ENCODE data around the gene COG7. TPM values are rescaled to one million over a fixed set of nuclear protein-coding genes. Genes with fewer than 3 reads are reported as not detected.

The COG7 gene
- total RNA-seq, 4 donors from 2014 or later: 20.1 to 81.7 (median 50.4) TPM

GRCh38 chr16:23499801-23500200 is 46.8 kb upstream of the COG7 start:
- H3K27me3 ChIP-seq: no peaks in the 10 kb centered on the region
- no peaks in the 10 kb centered on the region for H3K9me3 ChIP-seq
- no peak for TF ChIP-seq POLR2A (IDR thresholded peaks at IDR 0.05)
- TF ChIP-seq CTCF (IDR thresholded peaks at IDR 0.05): no peak
- peaks cover 0 to 11% (median 0%) of the 10 kb centered on the region in 3 donors for H3K36me3 ChIP-seq
- H3K27ac ChIP-seq: no peak overlapping the region
- no peak overlapping the region for H3K4me3 ChIP-seq
- peaks cover 0 to 43% (median 12%) of the 10 kb centered on the region in 4 donors for H3K4me1 ChIP-seq
- no peak for DNase-seq

- Histone ChIP-seq H3K27ac (no peak overlapping the region), H3K4me1 (peaks cover 0 to 35% (median 4%) of the 10 kb centered on the region in 4 donors), H3K36me3 (peaks cover 0 to 20% (median 0%) of the 10 kb centered on the region in 3 donors), H3K27me3 (no peaks in the 10 kb centered on the region), H3K4me3 (no peak overlapping the region), H3K9me3 (no peaks in the 10 kb centered on the region)
- DNase-seq: no peak
- TF ChIP-seq CTCF (IDR thresholded peaks at IDR 0.05) (no peak), POLR2A (IDR thresholded peaks at IDR 0.05) (no peak)
These were observed 45.9 kb upstream of the COG7 start for GRCh38 chr16:23498863-23499262.

- H3K27me3 ChIP-seq: no peaks in the 10 kb centered on the region
- H3K27ac ChIP-seq: peak overlapping the region in 2 of 4 donors; percentile 3 to 47
- peaks cover 0 to 28% (median 4%) of the 10 kb centered on the region in 4 donors for H3K4me1 ChIP-seq
- peaks cover 0 to 33% (median 0%) of the 10 kb centered on the region in 3 donors for H3K36me3 ChIP-seq
- TF ChIP-seq CTCF (IDR thresholded peaks at IDR 0.05): no peak
- no peak for TF ChIP-seq POLR2A (IDR thresholded peaks at IDR 0.05)
- DNase-seq: no peak
- no peak overlapping the region for H3K4me3 ChIP-seq
- no peaks in the 10 kb centered on the region for H3K9me3 ChIP-seq
These were observed 44.5 kb upstream of the COG7 start for GRCh38 chr16:23497543-23497868.

DNA sequence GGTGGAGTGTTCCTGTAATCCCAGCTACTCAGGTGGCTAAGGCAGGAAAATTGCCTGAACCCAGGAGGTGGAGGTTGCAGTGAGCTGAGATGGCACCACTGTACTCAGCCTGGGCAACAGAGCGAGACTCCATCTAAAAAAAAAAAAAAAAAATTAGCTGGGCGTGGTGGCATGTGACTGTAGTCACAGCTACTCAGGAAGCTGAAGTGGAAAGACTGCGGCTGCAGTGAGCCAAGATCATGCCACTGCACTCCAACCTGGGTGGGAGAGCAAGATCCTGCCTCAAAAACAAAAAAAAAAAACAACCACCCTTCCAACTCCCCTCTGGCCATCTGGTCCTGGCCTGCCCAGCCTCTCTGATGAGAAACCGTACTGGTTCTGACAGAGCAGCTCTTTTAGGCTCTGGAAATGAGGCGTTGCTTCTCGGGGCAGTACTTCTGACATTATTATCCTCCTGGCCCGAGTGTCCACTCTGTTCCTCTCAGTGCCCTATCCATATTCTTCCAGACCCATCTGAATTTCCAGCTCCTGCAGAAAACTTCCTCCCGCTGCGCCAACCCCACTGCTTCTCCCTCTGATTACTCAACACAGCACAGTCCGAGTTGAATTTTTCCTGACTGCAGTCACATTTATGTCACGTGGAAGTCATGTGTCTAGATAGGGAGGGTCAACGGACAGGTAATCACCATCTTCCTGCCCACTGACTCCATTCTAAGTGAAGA is 44.0 kb upstream of the COG7 start:
- TF ChIP-seq POLR2A (IDR thresholded peaks at IDR 0.05) (no peak), CTCF (IDR thresholded peaks at IDR 0.05) (no peak)
- peaks cover 0 to 39% (median 0%) of the 10 kb centered on the region in 3 donors for H3K36me3 ChIP-seq
- H3K9me3 ChIP-seq: no peaks in the 10 kb centered on the region
- no peak for DNase-seq
- no peaks in the 10 kb centered on the region for H3K27me3 ChIP-seq
- peaks cover 0 to 26% (median 4%) of the 10 kb centered on the region in 4 donors for H3K4me1 ChIP-seq
- H3K4me3 ChIP-seq: no peak overlapping the region
- H3K27ac ChIP-seq: peak overlapping the region in 2 of 4 donors; percentile 3 to 47

GRCh38 chr16:23495671-23496070 is 42.7 kb upstream of the COG7 start:
- no peak overlapping the region for H3K27ac ChIP-seq
- H3K4me1 ChIP-seq: peaks cover 0 to 26% (median 4%) of the 10 kb centered on the region in 4 donors
- no peaks in the 10 kb centered on the region for H3K9me3 ChIP-seq
- H3K27me3 ChIP-seq: no peaks in the 10 kb centered on the region
- peaks cover 0 to 52% (median 0%) of the 10 kb centered on the region in 3 donors for H3K36me3 ChIP-seq
- TF ChIP-seq POLR2A (IDR thresholded peaks at IDR 0.05) (no peak), CTCF (IDR thresholded peaks at IDR 0.05) (no peak)
- H3K4me3 ChIP-seq: no peak overlapping the region
- no peak for DNase-seq

Data from Peyer's patch (tissue), 4 donors.